Gastrocnemius medialis (tissue), 4 donors: ENCODE data around the gene GMPR. TPM values are rescaled to one million over a fixed set of nuclear protein-coding genes. Genes with fewer than 3 reads are reported as not detected.

Source experiments
- ATAC-seq, 2 donors: fragments of 150-250 bp; one replicate each; pipeline ENCODE4 v1.9.1; 2016
- DNase-seq, 2 donors: peaks; one replicate each; pipeline ENCODE4 v3.0.0-alpha.2; 2019
- H3K27ac ChIP-seq, 4 donors: fragments of 200-600 bp; sonication (generic); 1 replicate in 1 of 4; 2 replicates in 3 of 4; pipeline ENCODE4 v1.5.1; 2016 to 2018; ENCODE audit warnings: mild to moderate bottlenecking in 2 of 4, moderate library complexity in 1 of 4
- H3K27me3 ChIP-seq, 3 donors: fragments of 200-600 bp; sonication (generic) in 2 of 3; 1 replicate in 1 of 3; 2 replicates in 2 of 3; pipeline versions ENCODE4 v1.5.1 to v1.6.0; 2016 to 2019; ENCODE audit warnings: mild to moderate bottlenecking in 1 of 3, moderate library complexity in 1 of 3
- H3K36me3 ChIP-seq, 2 donors: fragments of 200-600 bp; sonication (generic) in 1 of 2; one replicate each; pipeline ENCODE4 v1.5.1; 2017 to 2018
- H3K4me1 ChIP-seq, 2 donors: fragments of 200-600 bp; sonication (generic) in 1 of 2; one replicate each; pipeline ENCODE4 v1.5.1; 2016 to 2017; ENCODE audit warnings: mild to moderate bottlenecking in 2 of 2
- H3K4me3 ChIP-seq, 4 donors: fragments of 200-600 bp; sonication (generic) in 3 of 4; 1 replicate in 1 of 4; 2 replicates in 3 of 4; pipeline ENCODE4 v1.5.1; 2016 to 2019; ENCODE audit warnings: mild to moderate bottlenecking in 2 of 4
- H3K9me3 ChIP-seq, 3 donors: fragments of 200-600 bp; sonication (generic) in 2 of 3; 1 replicate in 1 of 3; 2 replicates in 2 of 3; pipeline ENCODE4 v1.5.1; 2016 to 2019
- POLR2A ChIP-seq, 2 donors: fragments of 450-650 bp; IDR thresholded peaks; one replicate each; pipeline ENCODE4 v1.6.1; 2017; ENCODE audit warnings: antibody characterized with exemption in 2 of 2, mild to moderate bottlenecking in 2 of 2, moderate library complexity in 2 of 2
- in situ Hi-C, 4 donors: fragments of 200-750 bp; cut with MboI; loops; one replicate each; pipeline versions ENCODE4 v1.15.0 to v1.8.0; 2017; ENCODE audit warnings: low sequenced_read_pairs in 4 of 4
- intact Hi-C: fragments of 100-400 bp; cut with DNase I; formaldehyde crosslinking; loops from one replicate; pipeline ENCODE4 v1.15.1; 2023; ENCODE audit warnings: low total_unique reads
- total RNA-seq, 4 donors: library from RNA; depleted of rRNA; stranded (reverse); fragments of >200 nt; gene quantifications; one replicate each; pipeline versions ENCODE4 v1.1.0 to v1.2.3, GENCODE V29; 2016
- TF ChIP-seq, protein P1 (sequence below), 5 experiments: fragments of 450-650 bp in 3 of 5; fragments of 200-600 bp in 2 of 5; sonication (generic) in 2 of 5; IDR thresholded peaks in 4 of 5; conservative IDR thresholded peaks in 1 of 5; 1 replicate in 4 of 5; 2 replicates in 1 of 5; pipeline ENCODE4 v1.5.1; 2016 to 2019; ENCODE audit warnings: antibody characterized with exemption in 5 of 5, mild to moderate bottlenecking in 3 of 5, moderate library complexity in 3 of 5

The GMPR gene
- total RNA-seq, 4 donors from 2014 or later = 109 to 266 (median 239) TPM

DNA sequence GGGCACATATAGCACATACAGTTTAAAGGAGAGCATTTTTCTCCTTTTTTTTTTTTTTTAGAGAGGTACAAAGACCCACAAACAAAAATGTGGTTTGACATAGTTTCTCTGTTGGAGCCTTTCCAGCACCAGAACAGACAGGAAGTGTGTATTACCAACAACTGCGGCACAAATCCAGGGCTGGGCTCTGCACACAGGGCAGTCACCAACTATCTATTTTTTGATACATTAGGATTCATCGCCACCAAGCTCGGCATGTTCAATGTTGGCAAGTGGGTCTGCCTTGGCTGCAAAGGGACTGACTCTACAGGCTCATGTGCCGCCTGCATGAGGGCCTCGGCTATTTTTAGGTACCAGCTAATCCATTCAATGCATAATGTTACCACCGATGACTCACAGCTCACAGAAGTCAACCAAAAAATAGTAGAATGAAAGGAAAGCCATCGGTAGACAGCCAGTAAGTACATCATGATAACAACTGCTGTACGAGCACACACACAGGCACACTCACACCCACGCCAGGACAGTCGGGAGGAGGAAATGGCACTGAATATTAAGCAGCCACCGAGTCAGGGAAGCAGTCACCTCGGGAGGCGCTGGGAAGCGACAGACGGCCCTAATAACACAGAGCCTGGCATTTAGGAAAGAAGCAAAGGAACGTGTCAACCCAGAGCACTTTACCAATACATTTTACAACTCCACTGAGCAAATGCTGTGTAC is 81.6 kb downstream of the GMPR start:
- Histone ChIP-seq H3K4me1 (peaks cover 69 to 84% of the 10 kb centered on the region in 2 donors), H3K9me3 (no peaks in the 10 kb centered on the region), H3K36me3 (no peaks in the 10 kb centered on the region), H3K4me3 (peak overlapping the region; percentile 36 to 55 (median 50)), H3K27ac (peak overlapping the region; percentile 93 to 100 (median 96)), H3K27me3 (no peaks in the 10 kb centered on the region)
- in situ Hi-C loops = loop anchor here in 1 of 4 donors (10.0 kb wide), 1 partner anchor 85 kb away; the partner anchor contains the start of gene GMPR
- peak; percentile 73 to 74 for ATAC-seq
- TF ChIP-seq, protein P1, sequence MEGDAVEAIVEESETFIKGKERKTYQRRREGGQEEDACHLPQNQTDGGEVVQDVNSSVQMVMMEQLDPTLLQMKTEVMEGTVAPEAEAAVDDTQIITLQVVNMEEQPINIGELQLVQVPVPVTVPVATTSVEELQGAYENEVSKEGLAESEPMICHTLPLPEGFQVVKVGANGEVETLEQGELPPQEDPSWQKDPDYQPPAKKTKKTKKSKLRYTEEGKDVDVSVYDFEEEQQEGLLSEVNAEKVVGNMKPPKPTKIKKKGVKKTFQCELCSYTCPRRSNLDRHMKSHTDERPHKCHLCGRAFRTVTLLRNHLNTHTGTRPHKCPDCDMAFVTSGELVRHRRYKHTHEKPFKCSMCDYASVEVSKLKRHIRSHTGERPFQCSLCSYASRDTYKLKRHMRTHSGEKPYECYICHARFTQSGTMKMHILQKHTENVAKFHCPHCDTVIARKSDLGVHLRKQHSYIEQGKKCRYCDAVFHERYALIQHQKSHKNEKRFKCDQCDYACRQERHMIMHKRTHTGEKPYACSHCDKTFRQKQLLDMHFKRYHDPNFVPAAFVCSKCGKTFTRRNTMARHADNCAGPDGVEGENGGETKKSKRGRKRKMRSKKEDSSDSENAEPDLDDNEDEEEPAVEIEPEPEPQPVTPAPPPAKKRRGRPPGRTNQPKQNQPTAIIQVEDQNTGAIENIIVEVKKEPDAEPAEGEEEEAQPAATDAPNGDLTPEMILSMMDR (IDR thresholded peaks at IDR 0.05 in 4 of 5, conservative IDR thresholded peaks at IDR 0.05 in 1 of 5) = no peak
- peak in 1 of 2 donors; percentile 61 for TF ChIP-seq POLR2A (IDR thresholded peaks at IDR 0.05)
- DNase-seq = peak; percentile 92 to 96
- intact Hi-C loops = loop anchor here (2.0 to 10.0 kb wide), 3 partner anchors 43 to 185 kb away; partner anchors contain the start of gene GMPR

DNA sequence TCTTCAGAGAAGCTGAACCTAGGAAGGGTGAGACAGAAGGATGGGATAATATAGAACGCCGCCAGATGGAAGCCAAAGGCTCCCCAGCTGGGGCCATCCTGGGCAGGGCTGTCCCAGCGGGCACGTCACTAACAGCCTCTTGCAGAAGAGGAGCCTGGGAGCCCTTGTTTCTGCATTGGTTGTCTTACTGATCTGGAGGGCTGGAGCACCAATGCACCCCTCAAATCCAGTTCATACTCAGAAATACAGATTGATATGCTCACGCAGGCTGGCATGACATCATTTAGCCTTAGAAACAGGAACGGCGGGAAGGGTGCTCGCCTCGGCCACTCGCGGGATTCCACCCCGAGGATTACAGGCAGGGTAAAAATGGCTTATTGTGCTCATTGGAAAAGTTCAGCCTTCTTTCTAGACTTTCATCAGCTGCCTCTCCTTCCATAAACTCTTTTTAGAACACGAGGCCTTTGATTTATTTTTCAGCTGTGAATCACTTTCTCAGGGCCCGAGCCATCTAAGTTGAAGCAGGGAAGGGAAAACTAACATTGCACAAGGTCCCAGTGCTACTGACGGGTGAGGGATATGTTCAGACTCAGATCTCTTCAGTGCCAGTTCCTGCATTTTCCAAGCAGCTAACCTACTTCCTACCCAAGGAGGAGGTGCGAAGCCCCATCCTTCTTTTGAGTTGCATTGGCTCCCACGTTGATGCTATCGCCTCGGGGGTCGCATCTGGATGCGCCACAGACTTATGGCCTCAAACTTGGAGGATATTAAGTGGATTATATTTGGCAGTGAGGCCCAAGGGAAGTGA is 82.3 kb downstream of the GMPR start:
- H3K36me3 ChIP-seq = no peaks in the 10 kb centered on the region
- in situ Hi-C loops = loop anchor here in 1 of 4 donors (10.0 kb wide), 1 partner anchor 86 kb away; the partner anchor contains the start of gene GMPR
- DNase-seq (peak; percentile 76 to 82), ATAC-seq (peak; percentile 57 to 66)
- peak overlapping the region; percentile 93 to 100 (median 96) for H3K27ac ChIP-seq
- peaks cover 70 to 84% of the 10 kb centered on the region in 2 donors for H3K4me1 ChIP-seq
- TF ChIP-seq POLR2A (IDR thresholded peaks at IDR 0.05) = peak in 1 of 2 donors; percentile 43
- TF ChIP-seq, protein P1 (IDR thresholded peaks at IDR 0.05 in 4 of 5, conservative IDR thresholded peaks at IDR 0.05 in 1 of 5) = no peak
- H3K27me3 ChIP-seq = no peaks in the 10 kb centered on the region
- intact Hi-C loops = loop anchor here (2.0 to 10.0 kb wide), 3 partner anchors 44 to 186 kb away; partner anchors contain the start of gene GMPR
- H3K9me3 ChIP-seq = no peaks in the 10 kb centered on the region
- peak overlapping the region; percentile 36 to 55 (median 50) for H3K4me3 ChIP-seq

DNA sequence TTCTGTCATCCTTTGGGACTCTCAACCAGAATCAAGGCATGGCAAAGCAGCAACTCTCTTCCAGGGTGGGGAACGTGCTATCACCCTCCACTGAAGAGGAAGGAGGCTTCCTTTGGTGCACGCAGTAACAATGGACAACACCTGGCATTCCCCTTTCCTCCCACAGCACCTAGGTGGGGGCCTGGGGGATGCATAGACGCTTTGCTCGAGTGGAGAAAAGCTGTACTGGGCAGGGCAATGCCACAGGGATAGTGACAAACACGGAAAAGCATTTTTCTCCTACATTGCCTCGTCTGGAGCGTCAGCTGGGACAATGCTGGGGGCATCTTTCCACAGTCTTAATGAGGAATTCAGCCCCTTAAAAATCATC is 82.9 kb downstream of the GMPR start:
- intact Hi-C loops = loop anchor here (2.0 to 10.0 kb wide), 3 partner anchors 45 to 187 kb away; partner anchors contain the start of gene GMPR
- in situ Hi-C loops = loop anchor here in 1 of 4 donors (10.0 kb wide), 1 partner anchor 87 kb away; the partner anchor contains the start of gene GMPR
- no peak for DNase-seq

DNA sequence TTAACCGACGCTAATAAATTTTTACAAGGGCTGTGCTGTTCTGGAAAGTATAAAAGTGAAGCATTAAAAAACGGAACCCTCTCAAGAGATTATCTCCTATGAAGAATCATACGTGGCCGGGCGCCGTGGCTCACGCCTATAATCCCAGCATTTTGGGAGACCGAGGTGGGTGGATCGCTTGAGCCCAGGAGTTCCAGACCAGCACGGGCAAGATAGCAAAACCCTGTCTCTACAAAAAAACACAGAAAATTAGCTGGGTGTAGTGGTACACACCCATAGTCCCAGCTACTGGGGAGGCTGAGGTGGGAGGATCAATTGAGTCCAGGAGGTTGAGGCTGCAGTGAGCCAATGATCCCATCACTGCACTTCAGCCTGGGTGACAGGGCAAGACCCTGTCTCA is 83.4 kb downstream of the GMPR start:
- H3K4me1 ChIP-seq = peaks cover 69 to 78% of the 10 kb centered on the region in 2 donors
- in situ Hi-C loops = loop anchor here in 1 of 4 donors (10.0 kb wide), 1 partner anchor 87 kb away; the partner anchor contains the start of gene GMPR

More for the DNA sequence above, 82.9 kb downstream of the GMPR start:
- no peaks in the 10 kb centered on the region for H3K36me3 ChIP-seq
- H3K9me3 ChIP-seq = no peaks in the 10 kb centered on the region
- H3K4me1 ChIP-seq = peaks cover 70 to 83% of the 10 kb centered on the region in 2 donors
- TF ChIP-seq, protein P1 (IDR thresholded peaks at IDR 0.05 in 4 of 5, conservative IDR thresholded peaks at IDR 0.05 in 1 of 5) = no peak
- TF ChIP-seq POLR2A (IDR thresholded peaks at IDR 0.05) = no peak
- peak overlapping the region; percentile 93 to 100 (median 96) for H3K27ac ChIP-seq
- H3K4me3 ChIP-seq = no peak overlapping the region
- no peaks in the 10 kb centered on the region for H3K27me3 ChIP-seq
- no peak for ATAC-seq

More for the DNA sequence above, 83.4 kb downstream of the GMPR start:
- peak overlapping the region; percentile 93 to 100 (median 96) for H3K27ac ChIP-seq
- intact Hi-C loops = loop anchor here (2.0 to 10.0 kb wide), 3 partner anchors 45 to 187 kb away; partner anchors contain the start of gene GMPR
- H3K4me3 ChIP-seq = no peak overlapping the region
- ATAC-seq = no peak
- no peaks in the 10 kb centered on the region for H3K9me3 ChIP-seq
- H3K36me3 ChIP-seq = peaks cover 0 to 3% of the 10 kb centered on the region in 2 donors
- H3K27me3 ChIP-seq = no peaks in the 10 kb centered on the region
- no peak for DNase-seq
- TF ChIP-seq, protein P1 (IDR thresholded peaks at IDR 0.05 in 4 of 5, conservative IDR thresholded peaks at IDR 0.05 in 1 of 5) = no peak
- no peak for TF ChIP-seq POLR2A (IDR thresholded peaks at IDR 0.05)
